ENCODE measurements around the gene SIK3.

SIK3 gene

DNA sequence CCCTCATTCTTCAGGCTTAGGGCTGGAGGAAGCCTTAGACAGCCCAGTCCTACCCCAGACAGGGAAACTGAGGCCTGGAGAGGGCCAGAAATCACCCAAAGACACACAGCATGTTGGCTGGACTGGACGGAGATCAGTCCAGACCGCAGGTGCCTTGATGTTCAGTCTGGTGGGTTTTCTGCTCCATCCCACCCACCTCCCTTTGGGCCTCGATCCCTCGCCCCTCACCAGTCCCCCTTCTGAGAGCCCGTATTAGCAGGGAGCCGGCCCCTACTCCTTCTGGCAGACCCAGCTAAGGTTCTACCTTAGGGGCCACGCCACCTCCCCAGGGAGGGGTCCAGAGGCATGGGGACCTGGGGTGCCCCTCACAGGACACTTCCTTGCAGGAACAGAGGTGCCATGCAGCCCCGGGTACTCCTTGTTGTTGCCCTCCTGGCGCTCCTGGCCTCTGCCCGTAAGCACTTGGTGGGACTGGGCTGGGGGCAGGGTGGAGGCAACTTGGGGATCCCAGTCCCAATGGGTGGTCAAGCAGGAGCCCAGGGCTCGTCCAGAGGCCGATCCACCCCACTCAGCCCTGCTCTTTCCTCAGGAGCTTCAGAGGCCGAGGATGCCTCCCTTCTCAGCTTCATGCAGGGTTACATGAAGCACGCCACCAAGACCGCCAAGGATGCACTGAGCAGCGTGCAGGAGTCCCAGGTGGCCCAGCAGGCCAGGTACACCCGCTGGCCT is 267.9 kb downstream of the SIK3 start:
- in situ Hi-C loops (cut with MboI; ENCODE audit: low sequenced_read_pairs) = no loop called here

- in situ Hi-C loops (cut with MboI; ENCODE audit: low sequenced_read_pairs) = no loop called here
Observed at GRCh38 chr11:116829525-116830183, 268.6 kb downstream of the SIK3 start, which contains the start of gene APOC3. APOC3 (plus strand) TSS chr11:116829907; CDS start chr11:116830583, 676 bp downstream.

GRCh38 chr11:116828632-116829524 is 269.4 kb downstream of the SIK3 start:
- in situ Hi-C loops (cut with MboI; ENCODE audit: low sequenced_read_pairs) = no loop called here

- in situ Hi-C loops (cut with MboI; ENCODE audit: low sequenced_read_pairs) = no loop called here
Observed at GRCh38 chr11:116827461-116827860, 270.8 kb downstream of the SIK3 start.

DNA sequence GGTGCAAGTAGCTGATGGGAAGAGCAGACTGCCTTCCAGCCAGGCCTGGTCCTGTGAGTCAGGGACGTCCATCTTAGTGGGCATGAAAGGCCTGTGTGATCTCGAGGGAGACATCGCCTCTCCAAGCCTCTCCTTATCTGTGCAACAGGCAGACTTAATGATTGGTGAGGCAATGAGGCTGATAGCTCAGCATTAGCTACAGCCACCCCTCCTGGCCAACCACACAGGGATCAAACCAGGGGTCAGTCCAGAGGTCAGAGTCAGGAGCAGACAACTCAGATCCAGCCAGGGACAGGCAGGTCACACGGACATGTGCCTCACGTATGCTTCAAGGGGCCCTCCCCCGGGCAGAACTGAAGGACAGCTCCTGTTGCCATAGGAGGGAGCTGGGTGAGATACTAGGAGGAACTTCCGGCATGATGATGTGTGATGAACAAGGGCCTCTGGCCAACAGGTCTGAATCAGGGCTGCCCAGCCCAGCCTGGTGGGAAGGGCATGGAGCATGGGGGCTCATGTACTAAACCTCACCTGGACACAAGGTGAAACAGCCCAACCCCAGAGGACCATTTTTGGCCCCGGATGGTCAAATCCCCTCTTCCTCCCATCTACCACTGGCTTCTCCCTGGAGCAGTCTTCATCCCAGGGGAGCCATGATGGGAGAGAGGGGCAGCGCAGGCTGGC is 271.3 kb downstream of the SIK3 start:
- in situ Hi-C loops (cut with MboI; ENCODE audit: low sequenced_read_pairs) = no loop called here

- in situ Hi-C loops (cut with MboI; ENCODE audit: low sequenced_read_pairs) = no loop called here
Observed at GRCh38 chr11:116825854-116826750, 272.1 kb downstream of the SIK3 start.

DNA sequence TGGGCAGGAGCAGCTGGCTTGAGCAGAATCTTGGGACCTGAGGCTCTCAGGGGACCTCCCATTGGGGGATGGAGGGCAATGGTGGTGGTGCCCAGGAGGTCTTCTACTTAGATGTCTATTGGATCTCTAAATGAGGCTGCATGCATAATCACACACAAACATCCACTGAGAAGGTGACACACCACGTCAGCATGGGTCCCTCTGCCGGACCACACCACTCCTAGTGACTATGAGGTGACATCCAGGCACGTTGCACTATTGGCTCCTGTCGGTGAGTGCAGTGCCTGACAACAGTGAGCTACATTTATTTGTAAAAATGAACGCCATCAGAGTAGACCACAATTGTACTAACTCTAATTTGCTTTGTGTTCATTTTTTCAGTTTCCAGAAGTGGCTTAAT is 272.8 kb downstream of the SIK3 start:
- in situ Hi-C loops (cut with MboI; ENCODE audit: low sequenced_read_pairs) = no loop called here

DNA sequence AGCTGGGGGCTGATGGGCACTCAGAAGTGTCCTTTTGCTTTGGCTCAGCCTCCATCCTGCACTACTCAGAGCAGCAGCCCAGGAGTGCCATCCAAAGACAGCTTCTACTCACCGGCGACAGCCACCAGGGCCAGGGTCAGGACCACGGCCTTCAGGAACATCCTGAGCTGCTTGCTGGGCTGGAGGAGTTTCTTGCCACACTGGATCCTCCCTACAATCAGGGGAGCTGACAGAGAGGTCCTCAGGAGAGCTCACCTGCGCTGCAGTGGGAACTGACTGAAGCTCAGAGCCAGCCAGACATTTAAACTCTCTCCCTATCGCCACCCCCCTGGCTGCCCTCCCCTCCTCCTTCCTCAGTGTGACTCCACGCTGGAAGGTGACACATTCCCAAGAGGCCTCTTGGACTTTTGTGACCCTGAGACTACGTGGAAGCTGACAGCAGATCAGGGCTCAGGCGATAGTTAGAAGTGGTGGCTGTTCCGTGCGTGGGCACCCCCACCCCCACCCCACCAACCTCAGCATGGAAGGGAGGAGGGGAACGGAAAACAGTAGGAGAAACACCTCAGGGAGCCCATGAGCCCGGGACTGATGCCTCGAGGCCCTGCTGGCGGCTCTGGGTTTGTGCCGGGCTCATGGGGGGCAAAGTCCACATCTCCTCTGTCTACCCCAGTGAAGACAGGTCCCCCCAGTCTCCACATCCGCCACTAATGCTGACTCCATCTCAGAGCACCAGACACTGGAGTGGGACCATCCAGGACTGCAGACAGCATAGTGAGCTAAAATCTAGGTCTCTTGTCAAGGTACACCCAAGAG is 275.0 kb downstream of the SIK3 start, which contains the start of gene APOA4:
Gene APOA4, minus strand, starts transcription at position 274 of the 813 bp plus-strand sequence. Its CDS starts 113 bp downstream, at position 161.
- in situ Hi-C loops (cut with MboI; ENCODE audit: low sequenced_read_pairs) = no loop called here

- in situ Hi-C loops (cut with MboI; ENCODE audit: low sequenced_read_pairs) = no loop called here
Observed at GRCh38 chr11:116822575-116822974, 275.7 kb downstream of the SIK3 start.

DNA sequence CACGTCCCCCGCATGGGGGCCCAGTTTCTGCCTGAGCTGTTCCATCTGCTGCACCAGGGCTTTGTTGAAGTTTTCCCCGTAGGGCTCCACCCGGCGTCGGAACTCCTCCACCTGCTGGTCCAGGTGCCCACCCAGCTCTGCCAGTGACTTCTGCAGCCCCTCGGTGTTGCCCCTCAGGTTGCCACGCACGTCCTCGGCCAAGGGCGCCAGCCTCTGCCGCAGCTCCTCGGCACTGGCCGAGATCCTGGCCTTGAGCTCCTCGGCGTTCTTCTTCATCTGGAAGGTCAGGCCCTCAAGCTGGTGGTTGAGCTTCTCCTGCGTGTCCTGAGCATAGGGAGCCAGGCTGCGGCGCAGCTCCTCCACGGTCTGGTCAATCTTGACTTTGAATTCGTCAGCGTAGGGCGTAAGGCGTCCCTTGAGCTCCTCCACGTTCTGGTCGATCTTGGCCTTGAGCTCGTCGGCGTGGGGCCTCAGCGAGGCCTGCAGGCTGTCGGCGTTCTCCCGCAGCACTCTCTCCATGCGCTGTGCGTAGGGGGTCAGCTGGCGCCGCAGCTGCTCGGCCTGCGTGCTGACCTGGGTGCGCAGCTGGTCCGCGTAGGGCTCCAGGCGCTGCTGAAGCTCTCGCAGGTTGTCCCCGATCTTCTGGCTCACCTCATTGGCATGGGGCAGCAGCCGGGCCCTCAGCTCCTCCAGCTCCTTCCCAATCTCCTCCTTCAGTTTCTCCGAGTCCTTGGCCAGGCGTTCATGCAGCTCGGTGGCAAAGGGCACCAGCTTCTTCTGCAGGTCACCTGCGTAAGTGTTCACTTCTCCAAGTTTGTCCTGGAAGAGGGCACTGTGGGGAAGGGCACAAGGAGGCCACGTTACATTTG is 276.9 kb downstream of the SIK3 start:
- in situ Hi-C loops (cut with MboI; ENCODE audit: low sequenced_read_pairs) = no loop called here

- in situ Hi-C loops (cut with MboI; ENCODE audit: low sequenced_read_pairs) = no loop called here
Observed at GRCh38 chr11:116819049-116819448, 279.2 kb downstream of the SIK3 start.

- in situ Hi-C loops (cut with MboI; ENCODE audit: low sequenced_read_pairs) = no loop called here
Observed at GRCh38 chr11:116814502-116814901, 283.7 kb downstream of the SIK3 start.

- in situ Hi-C loops (cut with MboI; ENCODE audit: low sequenced_read_pairs) = no loop called here
Observed at GRCh38 chr11:116813781-116814471, 284.3 kb downstream of the SIK3 start.

- in situ Hi-C loops (cut with MboI; ENCODE audit: low sequenced_read_pairs) = no loop called here
Observed at GRCh38 chr11:116813170-116813569, 285.1 kb downstream of the SIK3 start.

- in situ Hi-C loops (cut with MboI; ENCODE audit: low sequenced_read_pairs) = no loop called here
Observed at GRCh38 chr11:116812109-116812508, 286.1 kb downstream of the SIK3 start.

GRCh38 chr11:116811194-116811593 is 287.0 kb downstream of the SIK3 start:
- in situ Hi-C loops (cut with MboI; ENCODE audit: low sequenced_read_pairs) = no loop called here
